ENCODE measurements around the gene CCDC40. TPM values are rescaled to one million over a fixed set of nuclear protein-coding genes. Genes with fewer than 3 reads are reported as not detected.

CCDC40 gene
- total RNA-seq, 1 experiment from 2014 or later, result 16.3 TPM

DNA sequence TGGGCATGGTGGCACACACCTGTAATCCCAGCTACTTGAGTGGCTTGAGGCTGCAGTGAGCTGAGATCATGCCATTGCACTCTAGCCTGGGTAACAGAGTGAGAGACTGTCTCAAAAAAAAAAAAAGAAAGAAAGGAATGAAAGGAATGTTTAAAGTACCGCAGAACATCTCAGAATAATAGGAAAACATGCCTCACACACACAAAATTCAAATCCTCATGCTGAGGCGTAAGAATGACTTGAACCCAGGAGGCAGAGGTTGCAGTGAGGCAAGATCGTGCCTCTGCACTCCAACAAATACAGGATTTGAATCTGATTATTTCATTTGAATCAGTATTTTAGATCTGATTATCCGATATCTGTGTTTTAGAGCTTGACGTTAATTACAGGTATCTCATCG, 43.6 kb downstream of the CCDC40 start (continued):
- TF ChIP-seq NR3C1 (CRISPR knock-in tag; conservative IDR thresholded peaks at IDR 0.05; ENCODE audit: low read depth) (no peak), NFYB (CRISPR knock-in tag; conservative IDR thresholded peaks at IDR 0.05; ENCODE audit: low read depth) (no peak), NFATC4 (CRISPR knock-in tag; IDR thresholded peaks at IDR 0.05) (no peak), PRRX2 (CRISPR knock-in tag; IDR thresholded peaks at IDR 0.05) (no peak), ZNF416 (CRISPR knock-in tag; IDR thresholded peaks at IDR 0.05) (no peak), SMAD3 (CRISPR knock-in tag; IDR thresholded peaks at IDR 0.05; ENCODE audit: borderline replicate concordance) (no peak), ESRRA (CRISPR knock-in tag; IDR thresholded peaks at IDR 0.05; ENCODE audit: borderline replicate concordance) (no peak), ZNF138 (CRISPR knock-in tag; conservative IDR thresholded peaks at IDR 0.05) (no peak)

DNA sequence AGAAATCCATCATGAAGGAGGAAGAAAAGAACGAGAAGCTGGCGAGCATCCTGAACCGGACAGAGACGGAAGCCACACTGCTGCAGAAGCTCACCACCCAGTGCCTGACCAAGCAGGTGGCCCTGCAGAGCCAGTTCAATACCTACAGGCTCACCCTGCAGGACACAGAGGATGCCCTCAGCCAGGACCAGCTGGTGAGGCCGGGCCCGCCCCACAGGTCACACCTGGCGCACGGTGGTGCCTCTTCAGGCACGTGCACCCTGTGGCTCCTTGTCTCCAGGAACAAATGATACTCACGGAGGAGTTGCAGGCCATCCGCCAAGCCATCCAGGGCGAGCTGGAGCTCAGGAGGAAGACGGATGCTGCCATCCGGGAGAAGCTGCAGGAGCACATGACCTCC, 45.2 kb downstream of the CCDC40 start:
- POLR2A ChIA-PET, result interaction anchor here (0.9 kb wide), 1 partner anchor 53 kb away, joined by 5 read pairs; no protein-coding TSS in a partner anchor
- H3K4me3 Mint-ChIP-seq, result no peak overlapping the region
- no peaks in the 10 kb centered on the region for H3K27me3 Mint-ChIP-seq (ENCODE audit: low read depth)
- H3K4me1 Mint-ChIP-seq, result peaks cover 8% of the 10 kb centered on the region; the same call in 1 of the 2 replicates
- DNase-seq (ENCODE audit: low spot score) (no peak), ATAC-seq (no peak)
- CTCF ChIA-PET, result interaction anchor here (0.6 to 7.1 kb wide), 12 partner anchors 11 to 130 kb away, joined by 3 to 72 read pairs (median 4); partner anchors contain the start of gene GAA
- no peaks in the 10 kb centered on the region for H3K36me3 Mint-ChIP-seq
- TF ChIP-seq, protein P1, sequence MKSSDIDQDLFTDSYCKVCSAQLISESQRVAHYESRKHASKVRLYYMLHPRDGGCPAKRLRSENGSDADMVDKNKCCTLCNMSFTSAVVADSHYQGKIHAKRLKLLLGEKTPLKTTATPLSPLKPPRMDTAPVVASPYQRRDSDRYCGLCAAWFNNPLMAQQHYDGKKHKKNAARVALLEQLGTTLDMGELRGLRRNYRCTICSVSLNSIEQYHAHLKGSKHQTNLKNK (CRISPR knock-in tag; IDR thresholded peaks at IDR 0.05), result no peak
- TF ChIP-seq, protein P2, sequence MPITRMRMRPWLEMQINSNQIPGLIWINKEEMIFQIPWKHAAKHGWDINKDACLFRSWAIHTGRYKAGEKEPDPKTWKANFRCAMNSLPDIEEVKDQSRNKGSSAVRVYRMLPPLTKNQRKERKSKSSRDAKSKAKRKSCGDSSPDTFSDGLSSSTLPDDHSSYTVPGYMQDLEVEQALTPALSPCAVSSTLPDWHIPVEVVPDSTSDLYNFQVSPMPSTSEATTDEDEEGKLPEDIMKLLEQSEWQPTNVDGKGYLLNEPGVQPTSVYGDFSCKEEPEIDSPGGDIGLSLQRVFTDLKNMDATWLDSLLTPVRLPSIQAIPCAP (CRISPR knock-in tag; IDR thresholded peaks at IDR 0.05), result no peak
- TF ChIP-seq, protein P3, sequence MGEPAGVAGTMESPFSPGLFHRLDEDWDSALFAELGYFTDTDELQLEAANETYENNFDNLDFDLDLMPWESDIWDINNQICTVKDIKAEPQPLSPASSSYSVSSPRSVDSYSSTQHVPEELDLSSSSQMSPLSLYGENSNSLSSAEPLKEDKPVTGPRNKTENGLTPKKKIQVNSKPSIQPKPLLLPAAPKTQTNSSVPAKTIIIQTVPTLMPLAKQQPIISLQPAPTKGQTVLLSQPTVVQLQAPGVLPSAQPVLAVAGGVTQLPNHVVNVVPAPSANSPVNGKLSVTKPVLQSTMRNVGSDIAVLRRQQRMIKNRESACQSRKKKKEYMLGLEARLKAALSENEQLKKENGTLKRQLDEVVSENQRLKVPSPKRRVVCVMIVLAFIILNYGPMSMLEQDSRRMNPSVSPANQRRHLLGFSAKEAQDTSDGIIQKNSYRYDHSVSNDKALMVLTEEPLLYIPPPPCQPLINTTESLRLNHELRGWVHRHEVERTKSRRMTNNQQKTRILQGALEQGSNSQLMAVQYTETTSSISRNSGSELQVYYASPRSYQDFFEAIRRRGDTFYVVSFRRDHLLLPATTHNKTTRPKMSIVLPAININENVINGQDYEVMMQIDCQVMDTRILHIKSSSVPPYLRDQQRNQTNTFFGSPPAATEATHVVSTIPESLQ (CRISPR knock-in tag; IDR thresholded peaks at IDR 0.05), result no peak
- TF ChIP-seq ELF4 (CRISPR knock-in tag; IDR thresholded peaks at IDR 0.05; ENCODE audit: low read depth) (no peak), ZNF121 (CRISPR knock-in tag; IDR thresholded peaks at IDR 0.05) (no peak), JUN (CRISPR knock-in tag; IDR thresholded peaks at IDR 0.05) (no peak), SMAD4 (CRISPR knock-in tag; IDR thresholded peaks at IDR 0.05) (no peak), MXD4 (CRISPR knock-in tag; IDR thresholded peaks at IDR 0.05; ENCODE audit: borderline replicate concordance) (no peak), IRF2 (CRISPR knock-in tag; IDR thresholded peaks at IDR 0.05; ENCODE audit: borderline replicate concordance, low read depth) (no peak), SOX15 (CRISPR knock-in tag; IDR thresholded peaks at IDR 0.05) (no peak), ZNF671 (CRISPR knock-in tag; IDR thresholded peaks at IDR 0.05) (no peak)
- TF ChIP-seq, protein P4, sequence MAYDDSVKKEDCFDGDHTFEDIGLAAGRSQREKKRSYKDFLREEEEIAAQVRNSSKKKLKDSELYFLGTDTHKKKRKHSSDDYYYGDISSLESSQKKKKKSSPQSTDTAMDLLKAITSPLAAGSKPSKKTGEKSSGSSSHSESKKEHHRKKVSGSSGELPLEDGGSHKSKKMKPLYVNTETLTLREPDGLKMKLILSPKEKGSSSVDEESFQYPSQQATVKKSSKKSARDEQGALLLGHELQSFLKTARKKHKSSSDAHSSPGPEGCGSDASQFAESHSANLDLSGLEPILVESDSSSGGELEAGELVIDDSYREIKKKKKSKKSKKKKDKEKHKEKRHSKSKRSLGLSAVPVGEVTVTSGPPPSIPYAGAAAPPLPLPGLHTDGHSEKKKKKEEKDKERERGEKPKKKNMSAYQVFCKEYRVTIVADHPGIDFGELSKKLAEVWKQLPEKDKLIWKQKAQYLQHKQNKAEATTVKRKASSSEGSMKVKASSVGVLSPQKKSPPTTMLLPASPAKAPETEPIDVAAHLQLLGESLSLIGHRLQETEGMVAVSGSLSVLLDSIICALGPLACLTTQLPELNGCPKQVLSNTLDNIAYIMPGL (CRISPR knock-in tag; IDR thresholded peaks at IDR 0.05), result no peak
- TF ChIP-seq, protein P5, sequence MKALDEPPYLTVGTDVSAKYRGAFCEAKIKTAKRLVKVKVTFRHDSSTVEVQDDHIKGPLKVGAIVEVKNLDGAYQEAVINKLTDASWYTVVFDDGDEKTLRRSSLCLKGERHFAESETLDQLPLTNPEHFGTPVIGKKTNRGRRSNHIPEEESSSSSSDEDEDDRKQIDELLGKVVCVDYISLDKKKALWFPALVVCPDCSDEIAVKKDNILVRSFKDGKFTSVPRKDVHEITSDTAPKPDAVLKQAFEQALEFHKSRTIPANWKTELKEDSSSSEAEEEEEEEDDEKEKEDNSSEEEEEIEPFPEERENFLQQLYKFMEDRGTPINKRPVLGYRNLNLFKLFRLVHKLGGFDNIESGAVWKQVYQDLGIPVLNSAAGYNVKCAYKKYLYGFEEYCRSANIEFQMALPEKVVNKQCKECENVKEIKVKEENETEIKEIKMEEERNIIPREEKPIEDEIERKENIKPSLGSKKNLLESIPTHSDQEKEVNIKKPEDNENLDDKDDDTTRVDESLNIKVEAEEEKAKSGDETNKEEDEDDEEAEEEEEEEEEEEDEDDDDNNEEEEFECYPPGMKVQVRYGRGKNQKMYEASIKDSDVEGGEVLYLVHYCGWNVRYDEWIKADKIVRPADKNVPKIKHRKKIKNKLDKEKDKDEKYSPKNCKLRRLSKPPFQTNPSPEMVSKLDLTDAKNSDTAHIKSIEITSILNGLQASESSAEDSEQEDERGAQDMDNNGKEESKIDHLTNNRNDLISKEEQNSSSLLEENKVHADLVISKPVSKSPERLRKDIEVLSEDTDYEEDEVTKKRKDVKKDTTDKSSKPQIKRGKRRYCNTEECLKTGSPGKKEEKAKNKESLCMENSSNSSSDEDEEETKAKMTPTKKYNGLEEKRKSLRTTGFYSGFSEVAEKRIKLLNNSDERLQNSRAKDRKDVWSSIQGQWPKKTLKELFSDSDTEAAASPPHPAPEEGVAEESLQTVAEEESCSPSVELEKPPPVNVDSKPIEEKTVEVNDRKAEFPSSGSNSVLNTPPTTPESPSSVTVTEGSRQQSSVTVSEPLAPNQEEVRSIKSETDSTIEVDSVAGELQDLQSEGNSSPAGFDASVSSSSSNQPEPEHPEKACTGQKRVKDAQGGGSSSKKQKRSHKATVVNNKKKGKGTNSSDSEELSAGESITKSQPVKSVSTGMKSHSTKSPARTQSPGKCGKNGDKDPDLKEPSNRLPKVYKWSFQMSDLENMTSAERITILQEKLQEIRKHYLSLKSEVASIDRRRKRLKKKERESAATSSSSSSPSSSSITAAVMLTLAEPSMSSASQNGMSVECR (CRISPR knock-in tag; IDR thresholded peaks at IDR 0.05; ENCODE audit: borderline replicate concordance), result no peak
- TF ChIP-seq, protein P6, sequence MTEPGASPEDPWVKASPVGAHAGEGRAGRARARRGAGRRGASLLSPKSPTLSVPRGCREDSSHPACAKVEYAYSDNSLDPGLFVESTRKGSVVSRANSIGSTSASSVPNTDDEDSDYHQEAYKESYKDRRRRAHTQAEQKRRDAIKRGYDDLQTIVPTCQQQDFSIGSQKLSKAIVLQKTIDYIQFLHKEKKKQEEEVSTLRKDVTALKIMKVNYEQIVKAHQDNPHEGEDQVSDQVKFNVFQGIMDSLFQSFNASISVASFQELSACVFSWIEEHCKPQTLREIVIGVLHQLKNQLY (CRISPR knock-in tag; IDR thresholded peaks at IDR 0.05), result no peak
- no peak overlapping the region for H3K27ac Mint-ChIP-seq
- peaks cover 3% of the 10 kb centered on the region; the same call in 1 of the 2 replicates for H3K9me3 Mint-ChIP-seq

Measured in WTC11 (cell line).